NCI-H2107 (cell line): ENCODE measurements around the gene TGFBI.

Experiments
- DNase-seq: peaks from one replicate; lab custom pipeline; 2025; lab: John Stamatoyannopoulos, UW

The TGFBI gene

DNA sequence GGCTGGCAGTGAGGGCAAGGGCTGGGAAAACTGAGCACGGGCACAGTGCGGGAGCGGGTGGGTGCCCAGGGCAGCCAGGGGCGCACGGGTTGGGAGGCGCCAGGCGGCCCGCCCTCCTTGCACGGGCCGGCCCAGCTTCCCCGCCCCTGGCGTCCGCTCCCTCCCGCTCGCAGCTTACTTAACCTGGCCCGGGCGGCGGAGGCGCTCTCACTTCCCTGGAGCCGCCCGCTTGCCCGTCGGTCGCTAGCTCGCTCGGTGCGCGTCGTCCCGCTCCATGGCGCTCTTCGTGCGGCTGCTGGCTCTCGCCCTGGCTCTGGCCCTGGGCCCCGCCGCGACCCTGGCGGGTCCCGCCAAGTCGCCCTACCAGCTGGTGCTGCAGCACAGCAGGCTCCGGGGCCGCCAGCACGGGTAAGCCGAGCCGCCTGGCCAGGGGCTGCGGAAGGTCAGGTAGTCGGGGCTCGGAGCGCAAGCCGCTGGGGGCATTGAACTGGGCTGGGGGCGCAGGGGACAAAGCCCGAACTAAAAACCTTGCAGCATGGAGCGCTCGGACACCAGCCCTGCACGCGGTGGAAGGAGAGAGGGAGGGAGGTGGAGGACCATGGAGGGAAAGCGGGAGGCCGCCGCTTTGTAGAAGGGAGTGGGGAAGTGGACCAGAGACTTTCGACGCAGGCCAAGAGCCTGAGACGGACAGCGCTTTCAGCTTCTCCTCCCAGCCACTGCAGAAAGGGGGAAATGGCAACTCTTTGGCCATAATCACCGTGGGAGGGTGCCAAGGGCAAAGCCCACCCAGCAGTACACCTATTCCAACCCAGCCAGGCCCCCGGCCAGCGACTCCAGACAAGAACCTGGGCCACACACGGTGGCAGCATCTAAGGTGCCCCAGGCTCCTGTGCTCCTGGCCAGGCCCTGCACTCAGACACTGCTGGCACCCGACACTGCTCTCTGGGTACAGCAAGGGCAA, at the start of gene TGFBI:
Gene TGFBI (plus strand): TSS at position 207 of the 961 bp plus-strand sequence. CDS start 68 bp downstream, at position 275.
- no peak for DNase-seq

DNA sequence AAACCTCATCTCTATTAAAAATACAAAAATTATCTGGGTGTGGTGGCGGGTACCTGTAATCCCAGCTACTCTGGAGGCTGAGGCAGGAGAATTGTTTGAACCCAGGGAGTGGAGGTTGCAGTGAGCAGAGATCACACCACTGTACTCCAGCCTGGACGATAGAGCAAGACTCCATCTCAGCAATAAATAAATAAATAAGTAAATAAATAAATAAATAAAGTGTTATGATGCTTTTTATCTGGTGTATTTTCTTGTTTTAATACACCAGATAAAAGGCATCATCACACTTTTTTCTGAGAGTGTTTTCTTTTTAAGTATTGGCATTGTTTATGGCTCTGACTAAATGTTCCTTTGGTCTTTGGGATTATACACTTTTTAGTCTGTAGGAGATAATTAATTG, 49.8 kb upstream of the TGFBI start:
- DNase-seq: no peak

DNA sequence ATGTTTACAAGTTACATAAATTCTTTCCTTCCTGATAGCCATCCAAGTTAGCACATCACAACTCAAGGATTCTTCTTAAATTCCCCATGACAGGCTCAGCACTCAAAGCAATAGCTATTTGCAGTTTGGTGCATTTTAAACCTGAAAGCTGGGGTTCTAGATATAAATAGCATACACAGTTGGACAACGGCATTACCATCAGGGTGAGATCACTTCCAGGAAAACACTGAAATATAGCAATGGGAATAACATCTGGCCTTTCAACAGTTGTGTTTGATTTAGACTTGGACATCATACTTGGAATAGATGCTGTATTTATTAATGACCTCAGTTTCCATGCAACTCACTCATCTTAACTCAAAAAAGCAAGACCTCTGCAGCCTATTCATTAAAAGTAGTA, 49.3 kb upstream of the TGFBI start:
- DNase-seq: no peak

DNA sequence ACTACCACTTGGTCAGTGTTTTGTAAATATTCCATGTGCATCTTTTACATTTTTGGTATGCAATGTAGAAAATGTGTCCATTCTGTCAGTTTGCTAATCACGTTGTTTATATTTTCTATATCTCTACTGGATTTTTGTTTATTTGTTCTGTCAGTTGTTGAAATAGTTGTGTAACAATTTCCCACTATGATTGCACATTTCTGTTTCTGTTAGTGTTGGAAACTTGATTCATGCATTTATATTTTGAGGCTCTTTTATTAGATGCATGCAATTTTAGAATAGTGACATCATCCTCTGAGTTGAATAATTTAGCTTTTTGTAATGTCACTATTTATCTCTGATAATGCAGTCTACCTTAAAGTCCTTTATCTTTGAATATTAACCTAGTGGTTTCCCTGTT, 48.2 kb upstream of the TGFBI start:
- no peak for DNase-seq

DNA sequence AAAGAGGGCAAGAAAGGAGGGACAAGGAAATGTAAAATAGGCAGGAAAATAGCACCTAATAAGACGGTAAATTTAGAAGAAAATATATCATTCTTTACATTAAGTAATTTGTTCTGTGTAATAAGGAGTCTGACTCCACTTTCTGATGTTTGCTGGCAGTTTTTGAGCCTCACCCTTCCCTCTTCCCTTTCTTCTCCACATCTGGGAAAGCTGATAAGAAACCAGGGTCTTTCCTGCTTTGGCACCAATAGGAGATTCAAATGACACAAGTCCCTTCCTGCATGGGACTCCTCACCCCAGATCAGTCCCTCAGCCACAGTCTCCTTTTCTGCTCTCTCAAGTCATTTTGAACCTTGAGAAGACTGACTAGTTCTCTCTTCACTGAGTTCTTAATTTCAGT, 42.8 kb upstream of the TGFBI start:
- DNase-seq: no peak

DNA sequence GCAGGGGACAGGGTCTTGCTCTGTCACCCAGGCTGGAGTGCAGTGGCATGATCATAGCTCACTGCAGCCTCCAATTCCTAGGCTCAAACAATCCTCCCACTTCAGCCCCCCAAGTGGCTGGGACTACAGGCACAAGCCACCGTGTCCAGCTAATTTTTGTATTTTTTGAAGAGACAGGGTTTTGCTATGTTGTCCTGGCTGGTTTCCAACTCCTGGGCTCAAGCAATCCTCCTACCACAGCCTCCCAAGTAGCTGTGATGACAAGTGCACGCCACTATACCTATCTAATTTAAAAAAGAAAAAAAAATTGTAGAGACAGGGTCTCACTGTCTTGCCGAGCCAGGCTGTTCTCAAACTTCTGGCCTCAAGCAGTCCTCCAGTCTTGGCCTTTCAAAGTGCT, 42.4 kb upstream of the TGFBI start:
- no peak for DNase-seq

DNA sequence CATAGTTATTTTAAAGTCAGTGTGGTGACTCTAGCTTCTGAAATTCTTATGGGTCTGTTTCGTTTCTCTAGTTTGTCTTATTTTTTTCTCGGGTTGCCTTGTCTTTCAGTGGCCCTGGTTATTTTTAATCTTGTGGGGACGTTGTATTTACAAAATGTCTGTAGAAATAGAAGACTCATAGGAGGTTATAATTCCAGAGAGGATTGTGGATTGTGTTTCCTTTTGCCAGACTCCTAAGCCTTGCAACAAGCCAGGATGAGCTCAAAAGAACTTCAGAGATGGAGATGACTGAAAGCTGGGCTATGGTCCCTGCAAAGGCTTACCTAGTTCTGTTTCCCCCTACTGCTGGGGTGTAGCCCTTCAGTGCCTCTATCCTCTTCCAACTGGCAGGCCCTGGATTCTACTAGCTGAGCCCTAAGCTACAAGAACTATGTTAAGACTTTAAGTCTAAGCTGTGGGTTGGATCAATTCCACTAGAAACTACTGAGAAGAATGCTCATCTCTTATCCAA, 41.8 kb upstream of the TGFBI start:
- no peak for DNase-seq

DNA sequence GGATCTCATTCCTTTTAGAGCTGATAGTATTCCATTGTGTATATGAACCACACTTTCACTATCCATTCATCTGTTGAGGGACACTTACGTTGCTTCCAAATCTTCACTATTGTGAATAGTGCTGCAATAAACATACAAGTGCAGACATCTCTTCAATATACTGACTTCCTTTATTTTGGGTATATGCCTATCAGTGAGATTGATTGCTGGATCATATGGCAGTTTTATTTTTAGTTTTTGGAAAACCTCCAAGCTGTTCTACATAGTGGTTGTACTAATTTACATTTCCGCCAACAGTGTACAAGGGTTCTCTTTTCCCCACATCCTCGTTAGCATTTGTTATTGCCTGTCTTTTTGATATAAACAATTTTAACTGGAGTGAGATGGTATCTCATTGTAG, 40.2 kb upstream of the TGFBI start:
- DNase-seq: no peak

DNA sequence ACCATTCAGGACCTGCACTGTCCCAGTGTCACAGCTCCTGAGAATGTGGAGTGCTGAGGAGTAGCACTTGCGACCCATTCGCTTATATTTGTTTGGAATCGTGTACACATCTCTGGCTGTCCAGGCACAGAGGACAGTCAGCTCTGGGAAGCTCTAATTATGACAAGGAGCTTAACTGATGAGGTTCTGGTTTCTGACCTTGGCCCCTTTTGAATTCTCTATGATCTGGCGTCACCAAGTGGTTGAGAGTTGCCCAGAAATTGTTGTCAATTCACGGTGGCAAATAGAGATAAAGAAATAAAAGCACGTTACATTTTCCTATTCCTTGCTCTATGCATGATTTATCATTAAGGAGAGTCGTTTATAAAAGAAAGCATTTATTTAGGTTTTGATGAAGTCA, 39.1 kb upstream of the TGFBI start:
- DNase-seq: no peak

DNA sequence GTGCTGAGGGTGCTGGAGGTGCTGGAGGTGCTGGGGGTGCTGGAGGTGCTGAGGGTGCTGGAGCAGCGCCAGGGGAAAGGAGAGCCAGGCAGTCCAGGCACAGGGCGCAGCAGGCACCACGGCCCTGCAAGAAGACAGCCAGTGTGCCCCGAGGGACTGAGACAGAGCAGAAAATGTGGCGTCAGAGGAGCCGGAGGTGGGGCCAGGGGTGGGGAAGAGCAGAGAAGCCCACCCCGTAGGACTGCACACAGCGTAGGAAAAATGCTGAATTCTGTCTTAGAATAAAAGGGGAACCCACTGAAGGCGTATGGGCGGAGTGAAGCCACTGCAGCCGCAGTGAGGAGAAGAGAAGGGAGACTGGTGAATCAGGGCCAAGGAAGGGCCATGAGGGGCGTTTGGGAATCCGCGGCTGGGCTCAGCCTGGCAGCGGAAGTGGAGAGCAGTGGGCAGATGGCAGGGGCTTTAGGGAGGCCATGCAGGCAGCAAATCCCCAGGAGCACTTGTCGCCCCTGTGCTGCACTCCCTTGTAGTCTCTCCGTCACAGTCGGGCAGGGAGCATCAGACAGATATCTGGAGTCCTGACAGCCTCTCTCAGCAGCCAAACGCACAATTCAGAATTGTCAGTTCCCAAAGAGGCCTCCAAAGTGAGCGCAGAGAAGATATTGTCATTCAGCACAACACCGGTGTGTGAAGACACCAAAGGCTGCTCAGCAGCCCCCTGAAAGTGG, 38.1 kb upstream of the TGFBI start:
- no peak for DNase-seq

DNA sequence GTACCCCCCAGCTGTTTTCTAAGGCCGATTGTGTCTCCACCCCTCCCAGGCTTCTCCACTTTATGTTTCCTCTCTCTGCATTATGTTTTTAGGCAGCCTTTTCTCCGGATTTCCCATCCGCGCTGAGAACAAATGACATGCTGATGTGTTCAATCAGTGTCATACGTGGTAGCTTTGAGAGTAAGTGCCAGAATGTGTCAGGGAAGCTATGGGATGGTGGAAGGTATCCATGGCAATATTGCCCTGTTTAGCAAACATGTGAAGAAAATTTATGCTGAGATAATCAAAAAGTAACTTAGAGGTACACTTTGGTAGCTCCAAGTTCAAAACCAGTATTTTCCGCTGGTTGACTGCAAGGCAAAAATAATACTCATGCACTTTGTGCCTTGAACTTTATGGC, 37.4 kb upstream of the TGFBI start:
- DNase-seq: no peak

DNA sequence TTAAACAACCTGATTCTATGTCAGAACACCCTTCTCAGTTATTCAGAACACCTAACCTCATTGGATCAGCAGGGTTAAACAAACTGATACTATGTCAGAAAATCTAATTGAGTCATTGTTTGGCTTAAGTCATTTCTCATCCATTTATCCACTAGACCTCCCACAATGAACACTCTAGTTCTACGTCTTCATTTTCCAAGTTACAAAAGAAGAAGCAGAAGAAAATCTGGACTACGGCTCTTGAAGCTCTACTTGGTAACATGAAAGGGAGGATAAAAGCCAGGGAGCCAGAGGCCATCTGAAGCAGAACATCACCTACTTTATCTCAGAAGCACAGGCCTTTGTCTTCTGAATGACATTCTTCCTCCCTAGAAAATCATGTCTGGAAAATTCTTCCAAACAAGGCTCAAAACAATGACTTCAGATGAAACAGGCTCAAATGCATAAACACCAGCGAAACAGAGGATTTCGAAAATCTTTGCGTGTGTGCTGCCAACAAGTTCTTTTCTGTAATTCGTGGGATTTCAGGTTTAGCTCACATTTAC, 35.4 kb upstream of the TGFBI start:
- no peak for DNase-seq

DNA sequence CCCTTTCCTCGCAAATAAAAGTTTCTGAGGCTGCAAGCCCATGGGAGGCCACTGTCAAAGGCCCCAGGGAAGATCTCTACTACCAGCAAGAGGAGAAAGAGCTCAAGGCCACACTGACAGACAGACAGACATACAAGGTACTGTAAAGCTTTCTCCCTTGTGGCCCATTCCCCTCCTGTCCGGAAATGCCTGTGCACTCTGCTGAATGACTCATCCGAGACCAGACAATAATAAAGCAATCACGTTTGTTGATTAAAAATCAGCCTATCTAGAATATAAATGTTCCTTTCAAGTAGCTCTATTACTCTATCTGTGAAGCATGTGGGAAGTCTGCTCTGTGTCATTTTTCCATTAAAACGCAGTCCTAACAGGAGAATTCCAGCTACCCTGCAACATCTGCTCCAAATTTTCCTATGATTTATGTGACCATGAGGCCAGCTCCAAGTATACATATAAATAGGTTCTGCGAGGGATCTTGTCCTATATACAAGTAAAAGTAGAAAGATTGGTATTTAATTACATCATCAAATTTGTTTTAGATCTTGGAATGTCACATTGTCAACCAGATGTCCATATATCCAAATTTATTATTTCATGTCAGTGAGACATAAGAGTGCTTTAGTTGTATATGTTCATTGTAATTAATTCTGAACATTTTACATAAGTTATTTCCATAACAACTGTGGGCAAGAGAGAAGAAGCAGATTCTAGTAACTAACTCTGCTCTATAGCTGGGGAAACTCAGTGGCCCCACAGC, 34.7 kb upstream of the TGFBI start:
- DNase-seq: no peak

DNA sequence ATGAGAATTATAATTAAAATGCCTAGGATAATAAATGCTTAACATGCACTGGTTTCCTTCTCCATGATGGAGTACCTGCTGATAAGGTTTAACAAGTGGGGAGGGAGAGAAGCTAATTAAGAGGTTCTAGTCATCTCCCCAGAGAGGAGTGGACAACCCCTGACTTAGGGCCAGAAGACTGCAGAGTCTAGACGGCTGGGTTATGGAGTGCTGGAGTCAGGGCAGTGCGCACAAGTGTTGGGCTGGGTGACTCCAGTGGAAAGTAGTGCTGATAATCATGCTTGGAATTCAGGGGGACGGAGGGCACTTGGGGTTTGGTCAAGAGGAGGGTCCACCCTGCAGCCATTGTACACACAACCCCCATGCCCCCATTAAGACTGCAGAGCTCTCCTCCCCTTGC, 32.8 kb upstream of the TGFBI start:
- DNase-seq: no peak

DNA sequence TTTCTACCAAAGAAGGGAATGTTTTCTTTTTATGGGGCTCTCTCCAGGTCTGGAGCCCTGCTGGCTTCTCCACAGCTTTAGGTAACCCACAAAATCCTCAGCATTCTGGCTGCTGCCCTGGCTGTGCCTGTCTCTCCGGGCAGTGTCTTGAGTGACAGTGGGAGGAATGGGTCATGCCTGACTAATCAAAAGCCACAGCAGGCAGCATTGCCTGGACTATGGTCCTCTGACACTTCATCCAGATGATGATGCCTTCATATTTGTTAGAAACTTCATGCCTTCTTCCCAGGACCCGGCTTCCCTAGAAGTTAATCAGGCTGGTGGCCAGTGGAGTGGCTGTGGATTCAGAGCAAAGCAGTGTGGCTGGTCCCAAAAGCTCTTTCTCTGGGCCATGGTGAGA, 32.2 kb upstream of the TGFBI start:
- DNase-seq: no peak

DNA sequence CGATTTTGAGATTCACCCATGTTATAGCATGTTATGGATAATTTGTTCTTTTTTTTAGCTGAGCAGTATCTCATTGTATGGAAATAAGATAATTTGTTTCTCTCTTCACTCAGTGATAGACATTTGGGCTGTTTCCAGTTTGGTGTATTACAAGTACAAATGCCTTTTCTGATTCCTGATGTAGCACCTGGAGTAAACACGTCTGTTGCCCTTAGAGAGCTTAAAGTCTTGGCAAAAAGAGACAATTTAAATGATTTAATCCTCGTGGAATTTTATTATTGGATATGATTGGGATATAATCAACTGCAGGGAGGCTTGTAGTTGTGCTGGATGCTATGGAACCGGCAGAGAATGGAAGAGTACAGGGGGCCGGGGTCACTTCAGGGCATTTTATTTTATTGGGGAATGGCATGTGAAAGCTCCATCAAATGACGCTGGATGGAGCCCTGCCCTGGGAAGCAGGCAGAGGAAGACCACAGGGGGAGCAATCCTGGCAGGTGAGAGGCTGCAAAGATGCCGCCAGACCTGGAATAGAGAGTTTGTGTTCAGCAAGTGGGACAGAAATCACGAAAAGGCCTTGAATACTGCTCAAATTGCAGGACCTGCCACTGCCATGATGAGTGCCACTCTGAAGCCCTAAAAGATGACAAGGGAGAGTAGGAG, 31.0 kb upstream of the TGFBI start:
- DNase-seq: no peak

DNA sequence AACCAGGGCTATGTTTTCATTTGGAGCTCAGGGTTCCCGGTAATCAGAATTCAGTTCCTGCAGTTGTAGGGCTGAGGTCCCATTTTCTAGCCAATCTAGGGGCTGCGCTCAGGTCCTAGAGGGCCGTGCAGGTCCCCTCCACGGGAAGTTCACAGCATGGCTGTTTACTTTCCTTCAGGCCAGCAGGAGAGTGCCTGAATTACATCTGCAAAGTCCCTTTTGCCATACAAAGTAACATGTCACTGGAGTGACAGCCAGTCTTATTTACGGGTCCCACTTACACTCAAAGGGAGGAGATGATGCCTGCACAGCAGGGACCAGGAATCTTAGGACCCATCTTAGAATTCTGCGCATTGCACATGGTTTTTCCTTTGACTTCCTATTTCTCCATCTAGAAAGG, 29.9 kb upstream of the TGFBI start:
- DNase-seq: no peak

DNA sequence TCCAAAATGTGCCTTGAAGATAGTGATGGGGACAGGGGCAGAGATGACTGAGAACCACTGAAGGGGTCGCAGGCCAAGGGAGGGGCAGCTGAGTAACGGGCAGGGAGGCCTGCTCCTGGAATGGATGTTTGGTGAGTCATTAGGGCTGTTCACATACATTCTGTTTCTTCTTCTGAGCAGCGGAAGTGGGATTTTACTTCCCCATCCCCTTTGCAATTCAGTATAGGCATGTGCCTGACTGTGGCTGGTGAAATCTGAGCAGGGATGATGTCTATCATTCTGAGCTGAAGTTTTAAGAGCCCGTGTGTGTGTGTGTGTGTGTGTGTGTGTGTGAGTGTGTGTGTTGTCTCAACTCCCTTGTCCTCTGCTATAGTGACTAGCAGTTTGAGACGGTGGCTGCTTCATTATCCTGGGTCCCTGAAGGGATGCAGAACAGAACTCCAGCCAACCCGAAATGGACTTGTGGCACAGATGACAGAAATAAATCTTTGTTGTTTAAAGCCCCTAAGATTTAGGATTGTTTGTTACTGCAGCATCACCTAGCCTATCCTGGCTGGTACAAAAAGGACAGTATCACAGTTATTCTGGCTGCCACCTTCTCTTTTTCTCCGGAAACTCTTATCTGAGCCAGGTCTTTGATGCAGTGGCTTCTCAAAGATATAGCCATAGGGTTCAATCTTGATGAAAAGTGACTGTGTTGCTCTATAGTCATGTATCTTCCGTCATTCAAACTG, 29.2 kb upstream of the TGFBI start:
- DNase-seq: no peak

DNA sequence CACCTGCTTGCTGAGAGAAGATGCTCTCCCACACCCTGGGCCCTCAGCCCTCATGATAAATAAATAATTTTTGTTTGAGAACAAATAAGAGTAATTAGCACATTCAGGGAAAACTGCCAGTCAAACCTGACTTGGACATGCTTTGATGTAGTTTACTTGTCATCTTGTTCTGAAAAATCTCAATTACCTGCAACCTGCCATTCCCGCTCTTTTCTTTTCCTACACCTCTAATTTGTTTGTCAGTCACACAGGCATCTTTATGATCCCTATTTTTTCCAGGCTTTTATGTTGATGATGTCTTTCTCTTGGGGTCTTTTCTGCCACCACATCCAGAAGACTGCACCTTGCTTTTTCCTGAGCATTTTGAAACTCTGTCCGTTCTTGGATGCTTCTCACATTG, 28.6 kb upstream of the TGFBI start:
- no peak for DNase-seq

DNA sequence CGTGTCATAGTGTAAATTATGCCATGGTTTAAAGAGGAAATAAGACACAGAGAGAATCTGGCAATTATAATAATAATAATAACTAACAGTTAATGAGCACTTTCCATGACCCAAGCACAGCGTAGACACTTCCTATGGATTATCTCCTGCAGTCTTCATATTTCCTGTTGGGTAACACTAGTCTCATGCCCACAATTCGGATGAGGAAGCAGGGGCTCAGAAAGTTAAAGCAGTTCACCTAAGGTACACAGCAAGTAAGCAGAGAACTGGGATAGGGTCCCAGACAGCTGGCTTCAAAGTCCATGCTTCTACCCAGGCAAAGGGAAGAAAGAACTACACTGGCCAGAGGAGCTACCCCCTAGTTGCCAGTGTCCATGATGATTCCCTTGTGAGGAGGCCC, 27.9 kb upstream of the TGFBI start:
- DNase-seq: no peak

DNA sequence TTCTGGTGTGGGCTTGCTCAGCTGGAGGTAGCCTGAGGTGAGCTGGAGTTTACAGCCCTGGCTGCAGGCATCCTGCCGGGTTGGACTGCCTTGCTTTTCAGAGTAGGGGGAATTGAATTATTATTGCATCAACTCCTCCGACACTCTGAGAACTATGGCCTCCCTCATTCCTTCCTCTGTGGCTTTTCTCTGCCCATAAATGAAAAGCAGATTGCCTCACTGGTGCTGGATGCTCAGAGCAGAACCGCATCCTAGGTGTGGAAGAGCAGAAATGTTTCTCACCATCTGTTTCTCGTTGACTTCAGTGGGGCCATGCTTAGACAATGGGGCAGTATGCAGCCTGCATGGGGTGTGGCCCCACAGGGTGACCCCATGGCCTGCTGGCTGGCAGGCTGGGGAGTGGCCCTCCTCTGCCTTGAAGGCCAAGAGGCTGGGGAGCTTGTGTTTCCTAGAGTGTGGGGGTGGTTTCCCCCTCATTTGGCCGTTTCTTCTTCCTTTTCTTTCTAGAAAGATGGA, 27.3 kb upstream of the TGFBI start:
- no peak for DNase-seq
